K562 (cell line): ENCODE data around the gene A1BG.

Experiments
- BRF2 ChIP-seq: IDR thresholded peaks from 3 replicates; pipeline ENCODE4 v1.6.1; 2011; ENCODE audit warnings: borderline replicate concordance, mild to moderate bottlenecking; ENCODE audit not compliant: insufficient read length, insufficient read depth
- CTCF ChIP-seq, 3 experiments: IDR thresholded peaks in 2 of 3; conservative IDR thresholded peaks in 1 of 3; 2 replicates each; pipeline ENCODE4 v1.5.1; 2011 to 2012; ENCODE audit warnings: low read length in 3 of 3, mild to moderate bottlenecking in 3 of 3, control low read depth in 2 of 3, improper control_type of control experiment in 1 of 3, inconsistent platforms in 1 of 3, low read depth in 1 of 3, mixed read lengths in 1 of 3, moderate library complexity in 1 of 3; ENCODE audit not compliant: insufficient read depth in 2 of 3
- PHTF2 ChIP-seq: fragments of 250-450 bp; sonication (Bioruptor Pico); IDR thresholded peaks from 2 replicates; pipeline ENCODE4 v1.5.0; 2021; ENCODE audit warnings: mild to moderate bottlenecking
- RAD21 ChIP-seq, 2 experiments: fragments of 250-450 bp in 1 of 2; fragments of 450-650 bp in 1 of 2; sonication (Bioruptor Pico) in 1 of 2; formaldehyde crosslinking in 1 of 2; IDR thresholded peaks in 1 of 2; conservative IDR thresholded peaks in 1 of 2; 2 replicates each; pipeline versions ENCODE4 v1.4.0 to v1.8.0; 2020 to 2022; ENCODE audit warnings: mild to moderate bottlenecking in 2 of 2, moderate library complexity in 1 of 2

GRCh38 chr19:58388175-58388526, 34.9 kb upstream of the A1BG start:
- TF ChIP-seq BRF2 (no peak), CTCF (IDR thresholded peaks at IDR 0.05 in 2 of 3, conservative IDR thresholded peaks at IDR 0.05 in 1 of 3; ENCODE audit: insufficient read depth in 2 of 3, low read depth in 1 of 3, low read length in 3 of 3) (no peak), PHTF2 (CRISPR knock-in tag) (no peak), RAD21 (CRISPR knock-in tag; conservative IDR thresholded peaks at IDR 0.05 in 1 of 2, IDR thresholded peaks at IDR 0.05 in 1 of 2) (no peak)
